ENCODE results near the gene FUZ. TPM values are rescaled to one million over a fixed set of nuclear protein-coding genes. Genes with fewer than 3 reads are reported as not detected.

FUZ gene
- total RNA-seq, 4 donors from 2014 or later = 4.1 to 13.8 (median 12.3) TPM

- Histone ChIP-seq H3K4me3 (no peak overlapping the region), H3K9me3 (no peaks in the 10 kb centered on the region), H3K27ac (peak overlapping the region in 1 of 4 donors; percentile 66), H3K36me3 (peaks cover 0 to 9% (median 0%) of the 10 kb centered on the region in 3 donors), H3K4me1 (peaks cover 0 to under 1% (median 0%) of the 10 kb centered on the region in 4 donors), H3K27me3 (no peaks in the 10 kb centered on the region)
- peak in 1 of 3 donors; percentile 47 for DNase-seq
- TF ChIP-seq CTCF (IDR thresholded peaks at IDR 0.05) = no peak
- TF ChIP-seq POLR2A (IDR thresholded peaks at IDR 0.05) = no peak
These were observed 30.2 kb upstream of the FUZ start for GRCh38 chr19:49843265-49843664.

GRCh38 chr19:49840736-49841249 is 27.7 kb upstream of the FUZ start:
- no peaks in the 10 kb centered on the region for H3K27me3 ChIP-seq
- peaks cover 0 to 34% (median 0%) of the 10 kb centered on the region in 3 donors for H3K36me3 ChIP-seq
- H3K27ac ChIP-seq = no peak overlapping the region
- no peaks in the 10 kb centered on the region for H3K9me3 ChIP-seq
- no peak for DNase-seq
- no peaks in the 10 kb centered on the region for H3K4me1 ChIP-seq
- no peak for TF ChIP-seq CTCF (IDR thresholded peaks at IDR 0.05)
- no peak for TF ChIP-seq POLR2A (IDR thresholded peaks at IDR 0.05)
- H3K4me3 ChIP-seq = no peak overlapping the region

- H3K4me1 ChIP-seq = no peaks in the 10 kb centered on the region
- no peaks in the 10 kb centered on the region for H3K9me3 ChIP-seq
- TF ChIP-seq POLR2A (IDR thresholded peaks at IDR 0.05) (no peak), CTCF (IDR thresholded peaks at IDR 0.05) (no peak)
- no peaks in the 10 kb centered on the region for H3K27me3 ChIP-seq
- no peak overlapping the region for H3K27ac ChIP-seq
- peaks cover 0 to 39% (median 0%) of the 10 kb centered on the region in 3 donors for H3K36me3 ChIP-seq
- H3K4me3 ChIP-seq = no peak overlapping the region
- no peak for DNase-seq
These were observed 27.2 kb upstream of the FUZ start for GRCh38 chr19:49840321-49840720.

GRCh38 chr19:49839713-49840112 is 26.6 kb upstream of the FUZ start:
- peaks cover 0 to 45% (median 0%) of the 10 kb centered on the region in 3 donors for H3K36me3 ChIP-seq

GRCh38 chr19:49838885-49839588 is 25.9 kb upstream of the FUZ start:
- H3K4me3 ChIP-seq = no peak overlapping the region
- no peak for DNase-seq
- H3K9me3 ChIP-seq = no peaks in the 10 kb centered on the region
- H3K36me3 ChIP-seq = peaks cover 0 to 52% (median 0%) of the 10 kb centered on the region in 3 donors
- TF ChIP-seq CTCF (IDR thresholded peaks at IDR 0.05) (no peak), POLR2A (IDR thresholded peaks at IDR 0.05) (no peak)
- H3K27me3 ChIP-seq = no peaks in the 10 kb centered on the region
- no peaks in the 10 kb centered on the region for H3K4me1 ChIP-seq
- H3K27ac ChIP-seq = no peak overlapping the region

More at GRCh38 chr19:49839713-49840112, 26.6 kb upstream of the FUZ start:
- no peaks in the 10 kb centered on the region for H3K4me1 ChIP-seq
- no peak overlapping the region for H3K27ac ChIP-seq
- H3K4me3 ChIP-seq = no peak overlapping the region
- H3K27me3 ChIP-seq = no peaks in the 10 kb centered on the region
- no peak for TF ChIP-seq CTCF (IDR thresholded peaks at IDR 0.05)
- no peak for TF ChIP-seq POLR2A (IDR thresholded peaks at IDR 0.05)
- no peaks in the 10 kb centered on the region for H3K9me3 ChIP-seq
- no peak for DNase-seq
